Measurements from ENCODE around the gene NNAT. TPM values are rescaled to one million over a fixed set of nuclear protein-coding genes. Genes with fewer than 3 reads are reported as not detected.

NNAT gene
- total and polyA plus RNA-seq, 4 donors: 0.09 to 0.24 TPM; not detected in 2

GRCh38 chr20:37559312-37560027, 38.4 kb downstream of the NNAT start:
- WGBS: 91% methylated on average over 11 of the region's 11 CpGs
- Histone ChIP-seq H3K4me1 (ENCODE audit: control insufficient read depth in 4 of 4, insufficient read depth in 4 of 4, low read length in 3 of 4) (peaks cover 0 to 2% (median 0%) of the 10 kb centered on the region in 4 donors), H3K27ac (ENCODE audit: low read depth in 1 of 2, low read length in 2 of 2) (no peak overlapping the region), H3K9ac (ENCODE audit: low read depth in 1 of 2, low read length in 2 of 2) (no peak overlapping the region), H3K4me3 (ENCODE audit: low read depth in 1 of 3, low read length in 3 of 3) (no peak overlapping the region), H3K9me3 (ENCODE audit: control insufficient read depth in 4 of 4, low read length in 3 of 4) (no peaks in the 10 kb centered on the region), H3K36me3 (ENCODE audit: control insufficient read depth in 4 of 4, insufficient read depth in 3 of 4, low read depth in 1 of 4, low read length in 3 of 4) (peaks cover 0 to 3% (median 0%) of the 10 kb centered on the region in 4 donors), H3K27me3 (ENCODE audit: control insufficient read depth in 4 of 4, insufficient read depth in 4 of 4, low read length in 3 of 4) (no peaks in the 10 kb centered on the region)
- no peak for DNase-seq (ENCODE audit: low spot score)
- TF ChIP-seq NR2F2 (IDR thresholded peaks at IDR 0.05) (no peak), JUND (IDR thresholded peaks at IDR 0.05) (no peak), ATF3 (IDR thresholded peaks at IDR 0.05) (no peak), MAX (IDR thresholded peaks at IDR 0.05) (no peak), HNF4A (conservative IDR thresholded peaks at IDR 0.05) (no peak), REST (IDR thresholded peaks at IDR 0.05) (no peak), EGR1 (IDR thresholded peaks at IDR 0.05; ENCODE audit: low read depth in 2 of 2) (no peak), ZBTB33 (IDR thresholded peaks at IDR 0.05) (no peak), TAF1 (conservative IDR thresholded peaks at IDR 0.05) (no peak), RAD21 (IDR thresholded peaks at IDR 0.05) (no peak), CTCF (IDR thresholded peaks at IDR 0.05; ENCODE audit: low read depth, low read length, missing input control) (no peak), FOXA1 (IDR thresholded peaks at IDR 0.05) (no peak), FOXA2 (IDR thresholded peaks at IDR 0.05) (no peak), HNF4G (IDR thresholded peaks at IDR 0.05) (no peak), YY1 (IDR thresholded peaks at IDR 0.05) (no peak), GABPA (IDR thresholded peaks at IDR 0.05 in 1 of 2, conservative IDR thresholded peaks at IDR 0.05 in 1 of 2) (no peak), RXRA (IDR thresholded peaks at IDR 0.05) (no peak), SP1 (IDR thresholded peaks at IDR 0.05) (no peak)
